HG02678 (cell line): ENCODE data around the gene PHF1.

Source experiments
- ATAC-seq: cut with Tn5 transposase; IDR thresholded peaks from one replicate; pipeline ENCODE4 v1.9.1; 2021; ENCODE audit warnings: mild to moderate bottlenecking, moderate library complexity; ENCODE audit not compliant: unreplicated experiment

The PHF1 gene

DNA sequence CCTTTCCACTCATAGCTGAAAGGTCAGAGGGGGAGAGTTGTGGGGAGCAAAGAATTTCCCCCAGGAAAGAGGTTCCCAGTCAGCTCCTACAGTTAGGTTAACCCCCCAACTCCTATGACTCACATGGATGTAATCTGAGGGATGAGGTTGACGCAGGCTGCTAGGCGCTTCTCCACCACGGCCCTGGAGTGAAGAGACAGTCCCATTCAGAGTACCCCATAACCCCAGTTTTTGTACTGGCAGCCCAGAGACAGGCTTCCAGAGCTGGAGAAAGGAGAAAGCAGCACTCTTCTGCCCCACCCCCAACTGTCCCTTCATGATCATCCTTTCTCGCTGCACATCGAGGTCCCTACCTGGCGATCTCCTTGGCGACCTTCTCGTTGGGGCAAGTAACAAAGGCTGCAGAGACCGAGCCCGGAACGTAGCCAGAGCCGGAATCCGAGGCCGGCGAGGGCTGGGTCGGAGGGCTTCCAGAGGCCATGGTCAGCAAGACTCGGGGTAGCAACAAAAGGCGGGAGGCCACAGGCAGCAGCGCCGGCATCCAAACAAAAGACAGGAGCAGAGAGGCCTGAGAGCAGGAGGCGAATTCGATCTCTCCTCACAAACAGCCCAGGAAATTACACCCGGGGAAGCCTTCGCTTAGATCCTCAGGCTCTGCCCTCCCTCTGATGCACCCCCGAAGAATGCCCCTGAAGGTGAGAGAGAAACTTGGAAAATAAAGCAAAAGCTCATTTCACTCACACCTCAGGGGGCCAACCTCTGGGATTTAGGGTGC is 6.5 kb downstream of the PHF1 start:
- ATAC-seq, result no peak

DNA sequence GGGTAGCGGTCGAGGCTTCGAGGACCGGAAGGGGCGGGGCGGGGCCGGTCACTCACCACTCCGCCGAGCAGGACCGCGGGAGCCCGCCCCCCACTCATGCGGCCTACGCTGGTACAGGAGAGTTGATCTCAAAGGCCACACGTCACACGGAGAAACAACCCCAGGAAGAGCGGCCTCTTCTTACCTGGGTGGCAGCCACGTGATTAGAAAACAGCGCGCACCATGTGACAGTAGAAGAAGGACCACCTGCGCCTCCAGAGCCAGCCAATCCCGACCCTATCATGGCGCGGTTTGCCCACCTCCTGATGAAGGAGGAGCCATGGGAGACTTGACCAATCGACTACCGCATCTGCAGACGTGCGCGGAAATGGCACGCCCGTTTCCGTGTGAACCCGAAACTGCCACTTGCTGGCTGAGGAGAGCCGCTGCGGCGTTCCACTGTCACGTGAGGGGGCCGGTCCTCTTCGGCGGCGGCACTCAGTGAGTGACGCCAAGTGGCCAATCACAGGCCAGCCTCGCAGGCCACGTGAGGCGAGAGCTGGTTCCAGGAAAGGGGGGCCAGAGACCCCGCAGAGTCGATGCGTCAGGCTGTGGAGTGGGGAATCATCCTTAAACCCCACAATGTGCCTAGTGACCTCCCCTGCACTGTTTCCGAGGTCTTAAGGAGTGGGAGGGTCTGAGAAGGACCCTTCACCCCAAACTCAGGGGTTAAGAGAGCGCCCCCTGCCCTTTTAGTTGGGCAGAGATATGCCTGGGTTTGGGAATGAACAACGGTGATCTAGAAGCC is 7.3 kb downstream of the PHF1 start, which contains the start of gene CUTA:
Gene CUTA (minus strand): TSS at position 205 of the 787 bp plus-strand sequence. CDS start 107 bp downstream, at position 98.
- ATAC-seq, result peak; percentile 91

DNA sequence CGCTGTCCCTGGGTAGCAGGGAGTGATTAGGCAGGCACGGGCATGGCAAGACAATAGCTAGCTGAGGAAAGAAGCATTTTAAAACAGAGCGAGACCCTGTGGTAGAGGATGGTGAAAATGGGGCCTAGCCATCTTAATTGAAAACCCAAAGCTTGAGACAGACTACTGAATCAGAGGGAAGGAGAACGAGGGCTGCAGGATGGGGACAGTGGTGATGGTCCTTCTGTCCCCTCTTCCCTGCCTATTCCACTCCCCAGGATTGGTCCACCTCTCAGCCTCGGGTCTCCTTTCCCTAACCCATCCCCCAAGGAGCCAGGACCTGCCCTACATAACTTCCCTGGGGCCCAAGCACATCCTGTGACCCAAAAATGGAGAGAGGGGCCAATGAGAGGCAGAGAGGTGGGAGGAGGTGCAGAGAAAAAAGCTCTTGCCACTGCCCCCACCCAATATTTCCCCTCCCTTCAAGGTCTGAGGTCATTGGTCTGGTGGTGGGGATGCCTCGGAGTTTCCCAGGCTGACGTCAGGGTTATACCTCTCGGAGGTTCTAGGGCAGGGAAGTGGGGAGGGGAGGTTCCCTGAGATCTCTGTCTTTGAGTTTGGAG is 8.0 kb downstream of the PHF1 start:
- ATAC-seq, result no peak

DNA sequence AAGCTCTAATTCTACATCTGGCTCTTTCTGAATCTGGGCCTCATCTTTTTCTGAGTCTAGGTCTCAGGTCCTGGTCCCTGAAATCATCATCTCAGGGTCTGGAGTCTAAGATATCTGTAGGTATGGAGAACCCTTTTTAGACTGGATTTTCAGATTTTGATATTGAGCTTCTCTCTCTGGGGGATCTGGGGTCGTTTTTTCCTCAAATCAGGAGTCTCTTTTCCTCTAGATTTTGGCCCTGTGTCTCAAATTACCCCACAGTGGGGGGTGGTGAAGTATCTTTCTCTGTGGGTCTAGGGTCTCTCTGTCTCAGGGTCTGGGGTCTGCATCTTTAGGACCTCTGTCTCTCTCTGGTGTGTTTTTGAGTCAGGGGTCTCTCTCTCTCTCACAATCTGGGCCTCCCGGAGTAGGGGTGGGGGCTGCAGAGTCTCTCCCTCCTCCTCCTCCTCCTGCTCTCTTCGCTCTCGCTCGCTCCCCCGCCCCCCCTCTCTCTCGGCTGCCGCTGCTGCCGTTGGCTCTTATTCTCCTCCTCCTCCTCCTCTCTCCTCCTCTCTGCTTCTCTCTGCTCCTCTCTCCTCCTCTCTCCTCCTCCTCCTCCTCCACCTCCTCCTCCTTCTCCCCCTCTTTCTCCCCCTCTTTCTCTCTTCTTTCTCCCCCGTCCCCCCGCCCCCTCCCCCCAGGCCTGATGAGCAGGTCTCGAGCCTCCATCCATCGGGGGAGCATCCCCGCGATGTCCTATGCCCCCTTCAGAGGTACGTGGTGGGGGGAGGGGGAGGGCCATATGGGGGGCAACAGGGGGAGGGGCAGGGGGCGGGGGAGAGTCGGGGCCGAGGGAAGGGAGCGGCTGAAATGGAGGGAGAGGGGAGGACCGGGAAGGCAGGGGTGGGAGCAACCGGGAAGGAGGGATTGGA is 9.0 kb downstream of the PHF1 start, which contains the start of gene SYNGAP1:
Gene SYNGAP1 (plus strand): TSS at position 486 of the 911 bp plus-strand sequence. CDS start 200 bp downstream, at position 686.
- no peak for ATAC-seq

DNA sequence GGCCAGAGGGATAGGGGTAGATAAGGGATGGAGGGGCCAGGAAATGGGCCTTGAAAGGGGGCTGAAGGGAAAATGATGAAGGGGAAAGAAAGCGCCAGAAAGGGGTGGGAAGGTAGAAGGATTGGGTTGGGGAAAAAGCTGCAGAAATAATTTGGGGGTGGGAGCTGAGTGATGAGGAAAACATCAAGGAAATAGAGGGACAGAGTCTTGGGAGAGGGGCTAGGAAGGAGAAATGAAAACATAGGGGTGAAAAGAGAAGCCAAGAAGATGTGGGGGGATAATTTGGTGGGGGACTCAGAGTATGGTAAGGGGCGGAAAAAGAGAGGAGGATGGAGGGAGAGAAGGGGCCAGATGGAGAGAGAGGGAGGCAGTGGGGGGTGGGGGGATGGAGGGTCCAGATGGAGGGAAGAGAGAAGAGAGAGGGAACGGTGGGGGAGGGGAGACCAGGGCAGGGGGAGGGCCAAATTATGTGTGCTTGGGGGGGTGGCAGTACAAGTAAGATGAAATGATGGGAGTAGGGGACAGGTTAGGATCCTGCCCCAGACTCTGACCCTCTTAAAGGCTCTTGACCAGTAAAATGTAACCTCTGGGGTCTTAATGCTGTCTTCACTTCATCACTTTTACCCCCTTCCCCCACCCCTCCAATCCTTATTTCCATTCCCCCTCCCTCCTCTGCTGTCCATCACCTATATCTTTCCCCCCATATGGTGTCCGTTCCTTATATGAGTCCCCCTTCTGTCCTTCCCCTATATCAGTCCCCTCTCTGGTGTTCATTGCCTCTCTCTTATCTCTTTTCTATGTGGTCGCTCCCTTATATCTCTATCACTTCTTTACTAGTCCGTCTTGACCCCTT is 9.9 kb downstream of the PHF1 start:
- no peak for ATAC-seq

DNA sequence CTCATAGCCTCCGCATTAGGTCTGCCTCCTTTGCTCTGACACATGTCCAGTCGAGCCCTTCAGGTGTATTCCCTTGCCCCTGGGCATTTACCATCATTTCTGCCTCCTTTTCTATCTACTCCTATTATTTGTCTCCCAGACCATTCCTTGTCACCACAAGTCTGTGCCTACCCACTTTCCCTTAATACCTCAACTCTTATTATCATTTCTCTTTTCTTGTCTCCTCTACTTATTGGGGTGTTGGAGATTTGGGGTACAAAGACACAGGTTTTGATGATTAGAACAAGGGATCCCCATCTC is 10.5 kb downstream of the PHF1 start:
- no peak for ATAC-seq

DNA sequence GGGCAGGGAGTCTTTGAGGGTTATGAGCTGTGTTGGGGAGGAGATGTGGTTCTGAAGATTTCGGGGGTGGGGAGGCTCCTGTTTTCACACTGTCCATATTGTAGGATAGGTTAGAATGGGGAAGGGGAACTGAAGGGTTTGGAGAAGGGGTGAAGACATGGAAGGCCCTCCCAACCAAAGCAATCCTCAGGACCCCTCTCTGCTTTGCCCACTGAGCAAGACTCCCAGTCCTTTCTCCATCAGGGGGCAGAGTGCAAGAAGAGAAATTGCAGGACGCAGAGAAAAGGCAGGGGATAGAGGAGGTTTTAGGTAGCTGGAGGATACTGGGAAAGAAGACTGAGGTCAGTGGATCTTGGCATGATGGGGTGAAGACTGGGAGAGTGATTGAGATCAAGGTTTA is 13.0 kb downstream of the PHF1 start:
- ATAC-seq, result no peak

DNA sequence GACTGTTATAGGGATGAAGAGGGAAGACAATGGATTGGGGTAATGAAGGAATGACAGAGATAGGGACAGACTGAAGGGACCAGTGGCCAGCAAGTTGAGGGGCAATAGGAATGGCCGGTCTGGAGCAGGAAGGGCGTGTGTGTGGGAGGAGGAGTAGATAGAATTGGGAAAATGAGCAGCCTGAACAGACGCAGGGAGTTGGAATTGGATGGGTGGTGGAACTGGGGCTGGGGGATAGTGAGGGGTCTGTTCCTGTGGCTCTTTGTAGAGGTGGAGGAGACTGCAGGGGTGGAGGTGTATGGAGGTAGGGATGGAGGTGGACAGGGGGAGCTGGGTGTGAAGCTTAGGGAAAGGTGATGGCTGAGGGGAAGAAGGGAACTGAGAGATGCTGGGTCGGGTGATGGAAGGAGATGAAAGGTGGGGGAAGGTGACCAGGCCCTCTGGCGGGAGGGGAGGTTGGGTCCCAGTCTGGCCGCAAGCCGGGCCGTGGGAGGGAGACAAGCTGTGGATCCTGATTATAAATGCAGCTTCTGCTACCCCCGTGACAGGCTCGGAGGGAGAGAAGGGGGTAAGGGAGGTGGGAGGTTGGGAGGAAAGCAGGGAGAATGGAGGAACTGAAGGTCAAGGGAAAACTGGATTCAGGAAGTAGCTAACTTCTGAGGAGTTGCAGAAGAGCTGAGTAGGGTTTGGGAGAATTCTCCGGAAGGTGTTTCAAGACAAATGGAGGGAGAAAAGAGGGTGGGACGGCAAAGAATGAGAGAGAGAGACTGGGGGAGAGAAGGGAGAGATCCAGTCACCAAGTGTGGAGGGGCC is 14.2 kb downstream of the PHF1 start:
- no peak for ATAC-seq

DNA sequence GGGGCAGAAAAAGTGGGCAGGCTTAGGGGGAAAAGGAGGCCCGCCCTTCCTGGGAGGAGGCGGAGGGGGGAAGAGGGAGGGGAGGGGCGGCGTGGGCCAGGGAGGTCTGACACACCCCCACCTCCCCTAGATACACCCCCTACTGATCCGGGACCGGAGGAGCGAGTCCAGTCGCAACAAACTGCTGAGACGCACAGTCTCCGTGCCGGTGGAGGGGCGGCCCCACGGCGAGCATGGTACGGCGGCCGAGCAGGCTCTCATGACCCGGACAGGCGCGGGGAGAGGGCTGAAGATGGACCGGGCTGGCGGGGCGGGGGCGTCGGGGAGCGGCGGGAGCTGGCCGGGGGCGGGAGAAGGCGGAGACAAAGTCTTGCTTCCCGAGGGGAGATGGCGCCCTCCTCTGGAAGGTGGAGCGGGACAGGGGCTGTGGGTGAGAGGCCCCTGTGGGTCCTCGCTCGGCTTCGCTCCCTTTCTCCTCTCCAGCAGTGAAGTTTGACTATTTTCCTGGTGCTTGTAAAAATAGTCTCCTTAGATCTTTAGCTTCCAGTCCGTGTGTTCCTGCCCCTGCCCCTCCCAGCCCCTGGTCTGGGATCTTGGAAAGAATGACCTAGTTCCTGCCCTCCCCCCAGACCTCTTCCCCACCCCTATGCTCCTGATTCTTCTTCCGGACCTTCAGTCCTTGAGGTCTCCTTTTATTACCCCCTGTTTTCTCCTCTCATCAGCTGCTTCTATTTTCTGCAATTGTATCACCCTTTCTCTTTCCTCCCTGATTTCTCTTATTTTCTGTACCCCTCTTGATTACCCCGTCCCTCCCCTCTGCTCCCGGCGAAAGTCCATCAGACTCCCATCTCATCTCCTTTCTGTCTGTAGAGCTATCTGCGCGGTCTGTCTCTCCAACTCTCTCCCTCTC is 15.1 kb downstream of the PHF1 start:
- peak; percentile 58 for ATAC-seq

DNA sequence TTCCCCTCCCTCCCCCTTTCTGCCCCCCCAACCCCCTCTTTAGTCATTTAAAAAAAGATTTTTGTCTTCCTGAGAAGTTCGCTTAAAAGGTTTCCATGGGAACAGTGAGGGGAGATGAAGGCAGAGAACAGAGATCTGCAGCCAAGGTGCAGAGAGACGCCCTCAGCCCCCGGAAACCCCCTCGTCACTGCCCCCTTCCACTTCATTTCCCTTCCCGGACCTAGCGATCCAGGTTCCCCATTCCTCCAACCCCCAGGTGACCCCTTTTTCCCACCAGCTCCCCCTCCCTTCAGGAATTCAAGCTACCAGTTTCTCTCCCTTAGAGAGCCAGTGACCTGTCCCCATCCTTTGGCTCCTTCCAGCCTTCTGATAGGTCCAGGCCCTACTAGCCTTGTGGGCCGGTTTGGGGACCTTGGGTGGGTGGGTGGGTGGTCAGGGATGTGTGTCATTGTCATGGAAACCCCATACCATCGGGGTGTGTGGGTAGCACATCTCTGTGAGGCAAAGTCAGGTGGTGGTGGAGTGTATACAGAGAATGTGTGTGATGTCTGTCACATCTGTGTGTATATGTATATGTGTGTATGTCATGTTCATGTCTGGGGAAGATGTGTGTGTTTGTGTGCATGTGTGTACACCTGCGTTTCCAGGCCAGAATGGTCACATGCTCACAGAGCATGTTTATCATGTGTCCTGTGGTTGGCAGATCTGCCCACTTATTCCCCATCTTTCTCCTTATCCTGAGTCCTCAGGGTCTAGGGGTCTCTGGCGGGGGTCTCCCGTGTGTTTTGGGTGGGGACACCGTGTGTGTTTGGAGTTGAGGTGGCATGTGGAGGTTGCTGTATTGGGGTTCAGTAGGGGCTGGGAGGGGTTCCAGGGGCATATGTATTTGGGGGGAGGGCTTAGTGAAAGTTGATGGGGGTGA is 16.0 kb downstream of the PHF1 start:
- ATAC-seq, result no peak

DNA sequence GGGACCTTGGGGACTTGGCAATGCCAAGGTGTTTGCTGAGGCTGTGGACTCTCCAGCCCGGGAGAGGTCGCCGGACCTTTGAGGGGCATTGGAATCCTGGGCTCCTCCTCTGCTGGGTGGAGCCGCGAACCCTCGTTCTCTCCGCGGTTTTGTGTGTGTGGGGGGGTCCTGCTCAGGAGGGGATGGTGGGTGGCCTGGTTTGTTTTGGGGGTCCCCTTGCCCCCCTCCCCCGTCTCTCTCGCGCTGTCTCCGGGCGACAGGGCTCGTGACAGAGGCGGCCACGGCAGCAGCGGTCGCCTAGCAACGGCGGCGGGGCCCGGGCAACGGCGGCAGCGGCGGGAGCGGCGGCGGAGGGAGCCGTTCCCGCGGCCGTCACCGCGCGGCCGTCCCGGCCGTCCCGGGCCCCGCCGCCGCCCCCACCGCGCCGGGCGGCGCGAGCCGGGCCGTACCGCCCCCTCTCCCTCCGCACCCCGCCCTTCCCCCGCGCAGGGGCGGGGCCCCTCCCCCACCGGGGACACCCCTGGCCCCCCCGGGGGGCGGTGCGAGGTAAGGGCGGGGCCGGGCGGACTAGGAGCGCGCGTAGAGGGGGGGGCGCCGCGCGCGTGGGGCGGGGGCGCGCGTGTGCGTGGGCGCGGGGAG is 16.9 kb downstream of the PHF1 start:
- no peak for ATAC-seq

DNA sequence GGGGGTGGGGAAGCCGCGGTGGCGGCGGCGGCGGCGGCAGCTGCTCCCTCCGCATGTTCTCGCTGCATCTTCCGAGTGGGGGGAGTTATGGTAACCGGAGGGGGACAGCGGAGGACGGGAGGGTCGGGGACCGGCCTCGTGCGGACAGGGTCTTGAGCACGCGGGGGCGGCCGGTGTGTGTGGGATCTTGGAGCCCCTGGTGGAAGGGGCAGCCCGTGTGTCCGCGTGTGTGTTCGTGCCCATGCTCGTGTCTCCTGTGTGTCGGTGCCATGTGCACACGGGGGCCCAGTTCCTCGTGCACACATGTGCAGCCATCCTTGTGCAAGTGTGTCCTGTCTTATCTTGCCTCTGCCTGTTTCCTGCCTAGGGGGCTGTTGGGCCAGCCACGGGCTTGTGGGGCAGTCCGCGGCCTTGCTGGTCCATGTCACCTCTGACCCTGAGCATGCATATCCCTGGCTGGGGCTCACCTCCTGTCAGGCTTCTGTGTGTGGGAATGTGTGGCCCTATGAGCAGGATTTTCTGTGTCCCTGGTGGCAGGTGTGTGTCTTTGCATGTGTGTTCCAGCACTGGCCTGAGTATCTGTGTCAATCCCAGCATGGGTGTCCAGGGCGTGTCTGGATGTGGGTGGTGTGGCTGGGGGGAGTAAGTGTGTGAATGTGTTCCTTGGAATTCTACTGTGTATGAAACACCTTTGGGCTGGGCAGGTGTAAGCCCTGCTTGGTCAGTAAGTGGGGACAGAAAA is 17.6 kb downstream of the PHF1 start:
- no peak for ATAC-seq

DNA sequence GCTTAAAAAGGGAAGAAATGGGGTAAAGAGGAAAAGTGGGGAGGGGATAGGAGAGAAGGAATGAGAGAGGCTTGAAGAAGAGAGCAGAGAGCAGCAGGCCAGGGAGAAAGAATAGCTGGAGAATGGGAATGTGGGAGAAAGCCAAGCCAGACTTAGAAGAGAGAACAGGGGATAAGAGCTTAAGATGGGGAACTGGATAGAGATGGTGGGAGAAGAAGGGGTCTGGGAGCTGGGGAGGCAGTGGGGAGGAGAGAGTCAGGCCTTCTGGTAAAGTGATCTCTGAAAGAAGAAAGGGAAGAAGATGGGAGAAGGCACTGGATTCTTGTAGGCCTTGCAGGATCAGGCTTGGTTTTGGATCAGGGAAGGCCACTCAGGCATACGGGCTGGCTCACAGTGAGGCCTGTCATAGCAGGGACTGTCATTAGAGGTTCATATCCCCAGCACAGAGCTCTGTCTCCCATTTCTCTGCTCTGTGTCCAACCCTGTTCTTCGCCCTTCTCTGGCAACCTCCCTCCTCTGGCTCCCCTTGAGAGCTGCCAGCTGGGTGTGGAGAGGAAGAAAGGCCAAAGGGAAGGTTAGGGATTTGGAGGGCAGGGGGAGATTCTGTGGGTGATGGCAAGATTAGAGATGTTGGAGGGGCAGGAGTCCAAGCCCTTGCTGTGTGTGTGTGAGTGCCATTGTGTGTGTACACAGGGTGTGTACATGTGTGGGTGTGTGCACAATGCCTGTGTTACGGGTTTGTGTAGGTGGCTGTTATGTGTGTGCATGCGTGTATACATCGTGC is 18.3 kb downstream of the PHF1 start:
- ATAC-seq, result no peak

DNA sequence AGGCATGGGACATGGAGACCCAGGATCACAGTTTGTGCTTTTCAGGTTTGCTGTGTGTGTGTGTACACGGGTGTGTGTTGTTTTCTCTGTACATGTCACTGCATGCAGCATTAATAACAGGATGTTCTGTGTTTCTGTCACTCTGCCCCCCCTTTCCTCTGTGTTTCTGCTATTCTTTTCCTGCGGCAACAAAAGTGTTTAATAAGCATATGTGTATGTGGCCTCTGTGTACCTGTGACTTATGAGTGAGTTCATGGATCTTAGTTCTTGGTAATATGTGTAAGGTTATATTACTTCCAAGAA is 18.9 kb downstream of the PHF1 start:
- no peak for ATAC-seq

DNA sequence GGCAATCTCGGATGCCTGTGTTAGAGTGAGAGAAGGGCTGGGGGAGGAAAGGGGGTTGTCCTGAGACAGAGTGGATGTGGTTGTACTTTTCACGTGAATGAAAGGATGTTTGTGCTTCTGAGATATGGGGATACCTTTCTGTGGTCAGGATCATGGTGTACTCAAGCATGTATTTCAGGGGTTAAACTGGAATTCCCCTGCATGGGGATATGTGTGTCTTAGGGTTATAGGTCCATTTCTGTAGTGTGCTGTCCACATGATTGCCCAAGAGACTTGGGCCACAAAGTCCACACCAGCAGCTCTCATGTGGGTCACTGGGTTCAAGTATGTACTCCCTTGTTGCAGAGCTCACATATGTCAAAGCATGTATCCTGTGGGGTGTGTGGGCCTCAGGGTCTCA is 19.5 kb downstream of the PHF1 start:
- ATAC-seq, result no peak
